ENCODE results near the gene SLC37A1. TPM values are rescaled to one million over a fixed set of nuclear protein-coding genes. Genes with fewer than 3 reads are reported as not detected.

SLC37A1 gene
- total RNA-seq, 1 experiment from 2014 or later, result 37.7 TPM

DNA sequence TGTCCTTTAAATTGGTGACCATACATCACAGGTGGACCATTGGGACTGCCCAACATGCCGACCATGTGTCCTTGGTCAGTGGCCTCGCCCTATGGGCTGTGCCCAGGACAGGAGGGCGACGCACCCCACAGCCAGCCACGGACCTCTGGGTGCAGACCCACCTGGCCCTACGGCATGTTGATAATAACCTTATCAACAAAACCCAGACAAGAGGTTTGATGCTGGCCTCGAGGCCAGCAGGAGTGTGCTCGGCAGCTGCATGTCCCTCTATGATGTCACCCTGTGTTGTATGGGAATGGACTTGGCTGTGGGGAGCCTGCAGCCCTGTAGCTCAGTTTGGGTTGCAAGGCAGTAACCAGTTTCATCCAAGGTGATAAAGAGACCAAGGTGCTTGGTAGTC, 32.1 kb downstream of the SLC37A1 start:
- TF ChIP-seq CTCF (conservative IDR thresholded peaks at IDR 0.05), result no peak
- Histone ChIP-seq H3K79me1 (ENCODE audit: insufficient read depth, low read depth, low read length, poor library complexity, severe bottlenecking) (no peaks in the 10 kb centered on the region), H2BK5ac (ENCODE audit: insufficient read length, low read length) (no peak overlapping the region), H3K4ac (ENCODE audit: low read depth, low read length) (no peak overlapping the region), H3K9ac (ENCODE audit: extremely low read depth, insufficient read length, low read length) (no peak overlapping the region), H3K9me3 (ENCODE audit: control insufficient read depth, low read depth, low read length) (no peaks in the 10 kb centered on the region), H4K91ac (ENCODE audit: insufficient read length, low read depth, low read length) (no peak overlapping the region), H4K20me1 (ENCODE audit: control insufficient read depth, insufficient read depth, insufficient read length) (no peaks in the 10 kb centered on the region), H2AFZ (ENCODE audit: low read length) (no peak overlapping the region), H4K8ac (replicated peaks; ENCODE audit: insufficient read length, low read depth, low read length) (no peak overlapping the region), H3K79me2 (ENCODE audit: insufficient read depth, low read length) (no peaks in the 10 kb centered on the region), H3K4me2 (ENCODE audit: insufficient read depth, insufficient read length, low read length) (no peak overlapping the region), H3K56ac (ENCODE audit: insufficient read length, low read depth, low read length) (no peak overlapping the region), H2BK120ac (ENCODE audit: low read depth, low read length, poor library complexity, severe bottlenecking) (no peak overlapping the region), H3K23ac (ENCODE audit: insufficient read length, low read depth, low read length) (no peak overlapping the region), H3T11ph (ENCODE audit: low read length) (no peak overlapping the region), H3K18ac (ENCODE audit: insufficient read length, low read depth, low read length) (no peak overlapping the region), H3K27ac (ENCODE audit: insufficient read length, low read depth, low read length) (no peak overlapping the region), H3K14ac (ENCODE audit: insufficient read depth, low read length) (no peak overlapping the region), H2AK5ac (ENCODE audit: insufficient read length, low read length) (no peak overlapping the region), H3K27me3 (ENCODE audit: insufficient read depth, low read length) (no peaks in the 10 kb centered on the region), H2BK20ac (ENCODE audit: low read depth, low read length, poor library complexity, severe bottlenecking) (no peak overlapping the region), H3K23me2 (ENCODE audit: insufficient read length, low read depth, low read length, poor library complexity, severe bottlenecking) (no peaks in the 10 kb centered on the region), H2BK15ac (ENCODE audit: low read depth, low read length) (no peak overlapping the region), H4K5ac (ENCODE audit: insufficient read length, low read depth, low read length) (no peak overlapping the region), H3K4me1 (ENCODE audit: insufficient read depth, low read length) (no peaks in the 10 kb centered on the region; the same call in 1 of the 2 replicates), H2BK12ac (ENCODE audit: insufficient read length, low read depth, low read length) (no peak overlapping the region)
- Mint-ChIP-seq H3K4me1 (peaks cover 25 to 27% of the 10 kb centered on the region in 2 experiments), H3K9me3 (no peaks in the 10 kb centered on the region; a peak in 1 of 5 replicates), H3K36me3 (ENCODE audit: insufficient read depth in 1 of 3, low read depth in 3 of 3) (peaks cover 19 to 75% (median 63%) of the 10 kb centered on the region in 3 experiments; a peak in 6 of 7 replicates), H3K27ac (no peak overlapping the region), H3K27me3 (ENCODE audit: low read depth) (no peaks in the 10 kb centered on the region), H3K4me3 (no peak overlapping the region)
- DNase-seq, result no peak
- WGBS (ENCODE audit: extremely low coverage, insufficient read length, low lambda C conversion rate), result no CpG with 5 or more reads among the region's 8 CpGs
